Hematopoietic multipotent progenitor cell treated with erythropoietin and hydrocortisone succinate and interleukin-3 and kit ligand, for 17 days (in vitro differentiated cells): Measurements from ENCODE around the gene CFHR4.
"Not testable (repeated sequence)": the region's sequence is repeated elsewhere in the genome, so short reads cannot be mapped to it uniquely, and the experiment has no call there.

Experiments used
- DNase-seq: peaks from one replicate; pipeline ENCODE4 v3.0.0-alpha.2; 2015; ENCODE audit warnings: low spot score

CFHR4 gene

DNA sequence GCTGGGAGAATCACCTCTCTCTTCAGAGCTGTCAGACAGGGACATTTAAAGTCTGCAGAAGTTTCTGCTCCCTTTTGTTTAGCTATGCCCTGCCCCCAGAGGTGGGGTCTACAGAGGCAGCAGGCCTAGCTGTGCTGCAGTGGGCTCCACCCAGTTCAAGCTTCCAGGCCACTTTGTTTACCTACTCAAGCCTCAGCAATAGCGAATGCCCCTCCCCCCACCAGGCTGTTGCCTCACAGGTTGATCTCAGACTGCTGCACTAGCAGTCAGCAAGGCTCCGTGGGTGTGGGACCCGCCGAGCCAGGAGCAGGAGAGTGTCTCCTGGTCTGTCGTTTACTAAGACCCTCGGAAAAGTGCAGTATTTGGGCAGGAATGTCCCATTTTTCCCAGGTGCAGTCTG lies 53.6 kb downstream of the CFHR4 start:
- not testable (repeated sequence) for DNase-seq

GRCh38 chr1:196943568-196943967 lies 55.7 kb downstream of the CFHR4 start, which contains the start of gene CFHR2:
Gene CFHR2 (plus strand): TSS chr1:196943738. CDS start chr1:196943881, 143 bp downstream.
- DNase-seq = not testable (repeated sequence)

DNA sequence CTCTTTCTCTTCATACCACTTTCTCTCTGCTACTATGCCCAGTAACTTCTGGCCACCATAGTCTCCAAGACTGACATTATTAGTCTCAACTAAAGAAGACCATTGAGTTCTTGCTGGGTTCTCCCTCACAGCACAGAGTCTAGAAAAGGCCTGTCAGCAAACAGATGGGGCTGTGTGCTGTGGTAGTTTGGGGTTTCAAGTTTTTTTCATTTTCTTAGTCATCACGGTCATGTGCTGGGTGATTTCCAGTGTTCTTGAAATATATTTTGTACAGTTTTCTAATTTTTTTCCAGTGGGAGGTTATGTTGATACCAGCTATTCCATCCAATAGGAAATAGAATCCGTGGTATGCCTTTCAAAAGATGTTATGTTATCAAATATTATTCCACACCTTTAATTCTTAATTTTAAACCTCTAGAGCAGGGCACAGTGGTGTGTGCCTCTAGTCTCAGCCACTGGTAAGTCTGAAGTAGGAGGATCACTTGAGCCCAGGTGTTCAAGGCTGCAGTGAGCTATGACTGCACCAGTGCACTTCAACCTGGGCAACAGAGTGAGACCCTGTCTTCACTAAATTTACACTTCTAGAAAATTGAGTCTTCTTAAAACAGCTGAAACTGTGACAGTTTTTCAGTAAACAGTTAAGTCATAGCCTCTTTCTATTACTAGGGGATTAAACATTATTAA lies 64.0 kb downstream of the CFHR4 start:
- no peak for DNase-seq

- DNase-seq = no peak
These were observed 66.9 kb downstream of the CFHR4 start for GRCh38 chr1:196954778-196955177.

- no peak for DNase-seq
These were observed 68.1 kb downstream of the CFHR4 start for GRCh38 chr1:196955926-196956325.

DNA sequence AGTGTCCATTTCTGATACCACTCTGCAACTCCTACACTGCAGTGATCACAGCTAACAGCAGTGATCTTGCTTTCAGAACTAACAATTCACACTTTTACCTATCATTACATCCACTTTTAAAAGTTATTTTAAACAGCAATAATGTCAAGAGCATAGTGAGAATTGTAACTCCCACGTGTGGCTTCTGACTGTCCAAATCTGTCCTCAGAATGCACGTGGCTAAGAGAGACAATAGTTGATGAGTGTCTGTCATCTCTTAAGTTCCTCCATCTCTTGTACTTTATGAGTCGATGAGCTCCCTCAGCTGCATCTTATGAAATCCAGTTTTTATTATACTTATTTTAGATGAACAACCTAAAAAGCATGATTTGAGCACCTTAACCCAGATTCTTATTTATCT lies 73.0 kb downstream of the CFHR4 start:
- no peak for DNase-seq
